HG02759 (cell line): ENCODE results near the gene OR51V1.
"Not testable (repeated sequence)": the region's sequence is repeated elsewhere in the genome, so short reads cannot be mapped to it uniquely, and the experiment has no call there.

Source experiments
- ATAC-seq: cut with Tn5 transposase; IDR thresholded peaks from one replicate; pipeline ENCODE4 v1.9.1; 2021; ENCODE audit warnings: mild to moderate bottlenecking, moderate library complexity; ENCODE audit not compliant: unreplicated experiment

The OR51V1 gene

GRCh38 chr11:5200582-5200981, at the start of gene OR51V1:
Gene OR51V1 (minus strand): TSS chr11:5200682. CDS start chr11:5200682, 0 bp downstream.
- no peak for ATAC-seq

DNA sequence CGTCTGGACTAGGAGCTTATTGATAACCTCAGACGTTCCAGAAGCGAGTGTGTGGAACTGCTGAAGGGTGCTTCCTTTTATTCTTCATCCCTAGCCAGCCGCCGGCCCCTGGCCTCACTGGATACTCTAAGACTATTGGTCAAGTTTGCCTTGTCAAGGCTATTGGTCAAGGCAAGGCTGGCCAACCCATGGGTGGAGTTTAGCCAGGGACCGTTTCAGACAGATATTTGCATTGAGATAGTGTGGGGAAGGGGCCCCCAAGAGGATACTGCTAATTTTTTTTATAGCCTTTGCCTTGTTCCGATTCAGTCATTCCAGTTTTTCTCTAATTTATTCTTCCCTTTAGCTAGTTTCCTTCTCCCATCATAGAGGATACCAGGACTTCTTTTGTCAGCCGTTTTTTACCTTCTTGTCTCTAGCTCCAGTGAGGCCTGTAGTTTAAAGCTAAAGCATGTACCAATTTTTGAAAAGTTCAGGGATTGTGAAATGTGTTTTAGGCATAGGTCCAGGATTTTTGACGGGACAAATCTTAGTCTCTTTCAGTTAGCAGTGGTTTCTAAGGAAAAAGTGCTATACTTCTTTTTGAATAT, 49.4 kb upstream of the OR51V1 start, which contains the start of gene HBG1:
Gene HBG1, minus strand, starts transcription at position 51 of the 590 bp plus-strand sequence. CDS start 53 bp downstream, outside the sequence.
- ATAC-seq = not testable (repeated sequence)

GRCh38 chr11:5248498-5248897, 48.0 kb upstream of the OR51V1 start:
- ATAC-seq = not testable (repeated sequence)

- no peak for ATAC-seq
Observed at GRCh38 chr11:5247472-5248192, 47.1 kb upstream of the OR51V1 start.

DNA sequence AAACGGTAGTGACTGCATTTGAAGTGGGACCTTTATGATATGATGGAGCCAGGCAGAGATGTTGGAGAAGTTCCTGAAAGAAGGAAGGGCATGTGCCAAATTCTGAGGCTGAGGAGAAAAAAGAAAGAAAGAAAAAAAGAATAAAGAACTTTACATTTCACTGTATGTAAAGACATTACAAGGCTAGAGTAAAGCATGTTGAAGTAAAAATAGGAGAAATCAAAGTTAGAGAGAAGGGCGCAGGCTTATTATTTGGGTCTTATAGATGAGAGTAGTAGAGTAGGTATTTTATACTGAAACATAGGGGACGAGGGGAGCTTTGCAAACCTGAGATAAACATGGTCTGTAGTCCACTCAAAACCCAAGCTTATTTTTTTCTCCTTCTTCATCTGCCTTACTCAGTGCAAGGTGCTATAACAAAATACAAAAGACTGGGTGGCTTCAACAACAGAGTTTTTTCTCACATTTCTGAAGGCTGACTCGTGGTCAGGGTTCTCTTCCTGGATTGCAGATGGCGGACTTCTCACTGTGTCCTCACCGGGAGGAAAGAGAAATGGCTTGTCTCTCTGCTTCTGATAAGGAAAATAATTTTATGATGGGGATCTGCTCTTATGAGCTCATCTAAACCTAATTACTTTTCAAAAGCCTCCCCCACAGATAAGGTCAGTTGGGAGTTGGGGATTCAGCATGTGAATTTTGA, 46.4 kb upstream of the OR51V1 start:
- no peak for ATAC-seq

DNA sequence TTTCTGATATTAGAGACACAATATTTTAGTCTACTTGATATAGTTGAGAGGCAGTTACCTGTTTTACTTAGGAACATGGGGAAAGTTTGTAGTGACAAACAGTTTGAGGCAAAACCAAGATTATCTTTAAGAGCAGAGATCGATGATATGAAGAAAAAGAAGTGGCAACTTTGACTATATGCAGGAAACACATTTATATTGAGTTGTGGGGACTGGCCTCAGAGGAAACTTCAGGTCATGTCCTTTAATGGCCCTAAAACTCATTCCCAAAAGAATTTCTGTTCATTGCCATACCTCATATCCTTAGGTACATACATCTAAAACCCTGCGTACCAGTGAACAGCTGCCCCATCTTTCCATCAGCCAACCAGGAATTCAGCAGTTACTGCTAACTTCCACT, 44.7 kb upstream of the OR51V1 start:
- no peak for ATAC-seq

DNA sequence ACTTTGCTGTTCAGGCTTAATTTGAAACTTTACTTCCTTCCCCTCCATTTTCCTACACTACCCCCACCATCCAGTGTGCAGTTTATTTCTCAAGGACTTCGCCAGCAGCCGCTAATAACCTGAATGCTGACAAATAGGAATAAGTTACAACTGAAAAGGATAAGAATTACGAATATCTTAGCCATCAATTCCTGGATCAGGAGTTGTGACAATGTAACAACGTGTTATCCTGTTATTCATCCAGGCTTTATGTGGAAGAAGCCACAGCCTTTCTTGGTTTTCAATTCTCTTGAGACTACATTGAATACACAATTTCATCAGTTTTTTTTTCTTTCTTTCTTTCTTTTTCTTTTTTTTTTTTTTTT, 43.3 kb upstream of the OR51V1 start:
- ATAC-seq = no peak

GRCh38 chr11:5242933-5243815, 42.7 kb upstream of the OR51V1 start:
- ATAC-seq = no peak

- ATAC-seq = no peak
Observed at GRCh38 chr11:5242208-5242607, 41.7 kb upstream of the OR51V1 start.

DNA sequence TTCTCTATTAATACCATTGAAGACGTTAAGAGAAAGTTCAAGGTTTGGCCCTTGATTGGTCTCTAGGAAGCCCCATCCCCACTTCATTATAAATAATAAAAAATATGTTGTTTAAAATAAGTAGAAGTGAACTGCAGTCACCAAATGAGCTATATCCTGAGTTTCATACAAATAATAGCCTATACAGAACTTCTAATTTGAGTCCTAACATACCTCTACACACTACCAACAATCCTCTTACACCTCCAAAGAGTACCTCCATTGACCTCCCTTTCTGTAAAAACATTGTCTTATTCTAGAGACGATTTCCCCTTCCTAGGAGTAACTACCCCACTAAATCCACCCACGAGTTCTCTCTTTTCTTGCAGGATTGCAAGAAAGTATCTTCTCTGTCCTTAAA, 41.0 kb upstream of the OR51V1 start:
- no peak for ATAC-seq

- no peak for ATAC-seq
Observed at GRCh38 chr11:5240458-5240857, 40.0 kb upstream of the OR51V1 start.

- no peak for ATAC-seq
Observed at GRCh38 chr11:5240056-5240455, 39.6 kb upstream of the OR51V1 start.

GRCh38 chr11:5239046-5239445, 38.6 kb upstream of the OR51V1 start:
- ATAC-seq = no peak

DNA sequence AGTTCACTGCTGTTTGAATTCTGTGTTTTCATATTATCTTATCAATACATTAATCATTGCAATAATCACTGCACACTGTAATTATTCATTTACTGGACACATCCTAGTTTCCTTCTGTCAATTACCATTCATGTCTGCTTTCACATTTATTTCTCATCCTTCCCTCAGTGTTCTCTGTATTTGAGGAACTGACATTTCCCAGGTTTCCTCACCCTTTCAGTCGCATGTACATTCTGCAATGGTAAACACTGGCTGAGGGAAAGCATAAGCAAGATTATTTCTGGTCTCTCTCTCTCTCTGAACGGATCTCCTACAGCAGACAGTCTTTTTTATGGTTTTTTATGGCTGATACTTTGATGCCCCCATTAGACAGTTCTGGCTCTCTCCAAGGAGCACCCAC, 38.0 kb upstream of the OR51V1 start:
- no peak for ATAC-seq

- ATAC-seq = no peak
Observed at GRCh38 chr11:5237420-5237819, 36.9 kb upstream of the OR51V1 start.

DNA sequence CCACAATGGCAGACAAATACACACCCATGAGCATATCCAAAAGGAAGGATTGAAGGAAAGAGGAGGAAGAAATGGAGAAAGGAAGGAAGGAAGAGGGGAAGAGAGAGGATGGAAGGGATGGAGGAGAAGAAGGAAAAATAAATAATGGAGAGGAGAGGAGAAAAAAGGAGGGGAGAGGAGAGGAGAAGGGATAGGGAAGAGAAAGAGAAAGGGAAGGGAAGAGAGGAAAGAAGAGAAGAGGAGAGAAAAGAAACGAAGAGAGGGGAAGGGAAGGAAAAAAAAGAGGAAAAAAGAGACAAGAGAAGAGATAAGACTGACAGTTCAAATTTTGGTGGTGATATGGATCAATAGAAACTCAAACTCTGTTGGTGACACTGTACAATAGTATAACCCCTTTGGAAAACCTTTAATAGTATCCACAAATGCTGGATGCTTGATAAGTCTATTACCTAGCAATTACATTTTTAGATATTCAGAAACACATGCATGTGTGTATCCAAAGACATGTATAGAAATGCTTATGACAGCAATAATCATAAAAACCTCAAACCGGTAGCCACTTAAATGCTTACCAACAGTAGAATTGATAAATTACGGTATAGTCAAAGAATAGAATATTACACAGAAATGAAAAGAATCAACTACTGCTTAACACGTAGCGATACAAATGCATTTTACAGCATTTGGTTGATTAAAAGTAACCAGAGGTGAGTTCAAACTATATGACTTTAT, 35.0 kb upstream of the OR51V1 start:
- ATAC-seq = no peak

DNA sequence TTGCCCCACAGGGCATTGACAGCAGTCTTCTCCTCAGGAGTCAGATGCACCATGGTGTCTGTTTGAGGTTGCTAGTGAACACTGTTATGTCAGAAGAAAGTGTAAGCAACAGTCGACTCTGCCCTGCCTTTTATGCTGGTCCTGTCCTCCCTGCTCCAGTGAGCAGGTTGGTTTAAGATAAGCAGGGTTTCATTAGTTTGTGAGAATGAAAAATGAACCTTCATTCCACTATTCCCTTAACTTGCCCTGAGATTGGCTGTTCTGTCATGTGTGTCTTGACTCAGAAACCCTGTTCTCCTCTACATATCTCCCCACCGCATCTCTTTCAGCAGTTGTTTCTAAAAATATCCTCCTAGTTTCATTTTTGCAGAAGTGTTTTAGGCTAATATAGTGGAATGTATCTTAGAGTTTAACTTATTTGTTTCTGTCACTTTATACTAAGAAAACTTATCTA, 33.9 kb upstream of the OR51V1 start, which contains the start of gene HBD:
Gene HBD, minus strand, starts transcription at position 103 of the 454 bp plus-strand sequence. Its CDS starts 50 bp downstream, at position 53.
- peak; percentile 78 for ATAC-seq

DNA sequence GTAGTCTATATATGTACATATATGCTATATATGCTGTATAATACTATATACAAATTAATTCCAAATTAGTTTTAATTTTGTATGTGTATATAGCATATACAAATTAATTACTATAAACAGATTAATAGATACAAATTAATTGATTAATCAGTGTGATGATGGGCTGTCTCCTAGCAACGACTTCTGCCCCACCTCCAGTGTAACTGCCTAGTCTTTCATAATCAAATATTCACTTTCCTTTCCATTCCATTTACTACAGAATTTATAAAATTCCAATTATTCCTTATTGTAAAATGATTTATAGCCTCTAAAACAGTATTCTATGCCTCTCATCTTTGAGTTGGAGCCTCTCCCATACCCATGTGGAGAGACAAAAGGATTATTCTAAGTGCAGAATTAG, 32.8 kb upstream of the OR51V1 start:
- no peak for ATAC-seq

DNA sequence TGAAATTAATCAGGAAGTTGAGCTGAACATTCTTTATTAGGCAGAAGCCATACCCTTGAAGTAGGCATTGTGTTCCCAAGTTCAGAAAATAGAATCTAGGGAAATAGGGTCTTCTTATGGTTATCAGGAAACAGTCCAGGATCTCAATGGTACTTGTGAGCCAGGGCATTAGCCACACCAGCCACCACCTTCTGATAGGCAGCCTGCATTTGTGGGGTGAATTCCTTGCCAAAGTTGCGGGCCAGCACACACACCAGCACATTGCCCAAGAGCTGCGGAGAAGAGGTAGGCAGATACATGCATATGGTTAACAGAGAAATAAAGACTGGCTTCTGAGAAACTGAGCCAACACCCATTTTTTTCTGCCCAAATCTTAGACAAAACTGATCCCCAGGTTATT, 32.3 kb upstream of the OR51V1 start:
- ATAC-seq = no peak

DNA sequence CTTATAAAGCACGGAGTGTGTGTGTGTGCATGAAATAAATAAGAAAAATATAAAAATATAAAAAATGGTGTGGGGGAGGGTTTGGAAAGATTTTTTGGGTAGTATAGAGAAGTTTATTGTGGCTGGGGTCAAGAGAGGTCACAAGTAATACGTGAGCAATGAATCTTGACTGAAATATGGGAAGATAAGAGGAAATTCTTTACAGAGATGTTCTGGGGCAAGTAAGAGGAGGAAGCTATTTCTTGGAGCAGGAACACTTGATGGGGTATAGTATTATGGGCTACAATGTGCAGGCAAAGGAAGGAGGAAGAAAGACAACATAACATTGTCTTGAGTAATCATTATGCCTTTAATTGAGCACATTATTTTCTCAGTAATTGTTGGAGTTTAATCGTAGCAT, 31.7 kb upstream of the OR51V1 start:
- no peak for ATAC-seq
